ENCODE results near the gene MYO10. TPM values are rescaled to one million over a fixed set of nuclear protein-coding genes. Genes with fewer than 3 reads are reported as not detected.
A peak's percentile ranks its signal among the peaks of the same experiment; 100 is the strongest.

MYO10 gene
- total and polyA plus RNA-seq, 2 donors (not counting 3 experiments of a cell fraction or from before 2014, with no cell fraction given) = 36.0 to 148 TPM

DNA sequence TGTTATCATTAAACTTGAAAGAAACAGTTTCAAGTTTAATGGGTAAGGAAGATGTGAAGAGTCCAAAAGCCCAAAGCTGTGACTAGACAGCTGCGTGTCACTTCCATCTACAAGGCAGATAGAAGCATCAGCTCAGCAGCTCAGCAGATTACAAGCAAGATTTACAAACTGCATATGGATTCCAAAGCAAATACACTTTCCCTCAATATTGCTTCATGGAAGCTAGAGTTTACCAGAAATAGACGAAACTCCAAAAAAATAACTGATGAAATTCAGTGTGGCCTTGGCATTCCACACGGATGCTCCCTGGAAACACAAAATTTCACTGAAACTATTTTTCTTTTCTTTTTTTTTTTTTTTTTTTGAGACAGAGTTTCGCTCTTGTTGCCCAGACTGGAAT, 17.9 kb downstream of the MYO10 start:
- Histone ChIP-seq H3K4me3 (replicated peaks in 1 of 3; ENCODE audit: insufficient read depth in 1 of 3, low read depth in 1 of 3, low read length in 3 of 3) (no peak overlapping the region), H3K79me2 (ENCODE audit: control insufficient read depth, insufficient read depth, low read length) (peaks cover 92% of the 10 kb centered on the region), H3K9me3 (replicated peaks; ENCODE audit: control insufficient read depth, insufficient read depth, low read length) (no peaks in the 10 kb centered on the region), H3K9me1 (replicated peaks; ENCODE audit: control insufficient read depth, extremely low read depth, insufficient read depth, low read length) (no peaks in the 10 kb centered on the region), H3K36me3 (ENCODE audit: control insufficient read depth in 2 of 2, extremely low read depth in 1 of 2, insufficient read depth in 2 of 2, low read length in 2 of 2) (peaks cover 0 to 2% of the 10 kb centered on the region in 2 experiments), H4K20me1 (replicated peaks; ENCODE audit: control insufficient read depth, extremely low read depth, insufficient read depth, low read length) (peaks cover 16% of the 10 kb centered on the region), H2AFZ (ENCODE audit: low read depth, low read length) (no peak overlapping the region), H3K4me1 (ENCODE audit: control insufficient read depth, extremely low read depth, insufficient read depth, low read length) (peaks cover 51% of the 10 kb centered on the region), H3K4me2 (ENCODE audit: insufficient read depth, low read length) (no peak overlapping the region), H3K27me3 (ENCODE audit: control insufficient read depth in 2 of 2, insufficient read depth in 2 of 2, low read length in 2 of 2) (no peaks in the 10 kb centered on the region), H3K27ac (ENCODE audit: insufficient read depth, low read depth, low read length) (no peak overlapping the region), H3K9ac (replicated peaks; ENCODE audit: extremely low read depth, insufficient read depth, low read length) (no peak overlapping the region)
- no peak for FAIRE-seq
- TF ChIP-seq JUN (IDR thresholded peaks at IDR 0.05; ENCODE audit: borderline replicate concordance, insufficient read depth, insufficient read length, low read depth) = no peak
- no peak for TF ChIP-seq POLR2A (IDR thresholded peaks at IDR 0.05; ENCODE audit: low read depth, low read length)
- no peak for TF ChIP-seq GATA2 (IDR thresholded peaks at IDR 0.05; ENCODE audit: insufficient read depth, insufficient read length, low read depth, low read length)
- TF ChIP-seq POLR2AphosphoS5 (IDR thresholded peaks at IDR 0.05; ENCODE audit: insufficient read depth, low read depth, low read length) = no peak
- no peak for TF ChIP-seq MYC (IDR thresholded peaks at IDR 0.05; ENCODE audit: low read depth, low read length)
- no peak for DNase-seq (ENCODE audit: low read depth, low spot score)
- intact Hi-C loops (cut with micrococcal nuclease) = loop anchor here (5.0 kb wide), 2 partner anchors 126 to 269 kb away; no protein-coding TSS in a partner anchor
- no TSS peak for BruUV-seq (replicated peaks)
- dilution Hi-C loops (cut with MboI; ENCODE audit: extremely low pct_ligation_motif_present, low sequenced_read_pairs) = loop anchor here (25.0 kb wide), 1 partner anchor 269 kb away; no protein-coding TSS in a partner anchor
- ChIA-PET CTCF (interaction anchor here (0.8 to 1.6 kb wide), 5 partner anchors 9 to 272 kb away, joined by 3 to 14 read pairs (median 4); no protein-coding TSS in a partner anchor), POLR2A (no interaction called here)

- H3K9me1 ChIP-seq (replicated peaks; ENCODE audit: control insufficient read depth, extremely low read depth, insufficient read depth, low read length) = no peaks in the 10 kb centered on the region
- ChIA-PET POLR2A (no interaction called here), CTCF (interaction anchor here (0.5 to 2.6 kb wide), 8 partner anchors 12 to 274 kb away, joined by 3 to 16 read pairs (median 3); no protein-coding TSS in a partner anchor)
- H3K27ac ChIP-seq (ENCODE audit: insufficient read depth, low read depth, low read length) = peak overlapping the region; percentile 54
- no peak overlapping the region for H3K4me3 ChIP-seq (replicated peaks in 1 of 3; ENCODE audit: insufficient read depth in 1 of 3, low read depth in 1 of 3, low read length in 3 of 3)
- dilution Hi-C loops (cut with MboI; ENCODE audit: extremely low pct_ligation_motif_present, low sequenced_read_pairs) (loop anchor here (25.0 kb wide), 1 partner anchor 271 kb away; no protein-coding TSS in a partner anchor), intact Hi-C loops (cut with micrococcal nuclease) (loop anchor here (1.0 to 5.0 kb wide), 3 partner anchors 18 to 271 kb away; no protein-coding TSS in a partner anchor)
- FAIRE-seq (peak; percentile 97), DNase-seq (ENCODE audit: low read depth, low spot score) (peak; percentile 93)
- H3K9me3 ChIP-seq (replicated peaks; ENCODE audit: control insufficient read depth, insufficient read depth, low read length) = no peaks in the 10 kb centered on the region
- H3K4me1 ChIP-seq (ENCODE audit: control insufficient read depth, extremely low read depth, insufficient read depth, low read length) = peaks cover 57% of the 10 kb centered on the region
- H4K20me1 ChIP-seq (replicated peaks; ENCODE audit: control insufficient read depth, extremely low read depth, insufficient read depth, low read length) = peaks cover 18% of the 10 kb centered on the region
- BruUV-seq (replicated peaks) = no TSS peak
- H3K9ac ChIP-seq (replicated peaks; ENCODE audit: extremely low read depth, insufficient read depth, low read length) = peak overlapping the region; percentile 38
- peaks cover 92% of the 10 kb centered on the region for H3K79me2 ChIP-seq (ENCODE audit: control insufficient read depth, insufficient read depth, low read length)
- H2AFZ ChIP-seq (ENCODE audit: low read depth, low read length) = no peak overlapping the region
- TF ChIP-seq POLR2AphosphoS5 (IDR thresholded peaks at IDR 0.05; ENCODE audit: insufficient read depth, low read depth, low read length) (peak; percentile 58), POLR2A (IDR thresholded peaks at IDR 0.05; ENCODE audit: low read depth, low read length) (no peak), FOS (IDR thresholded peaks at IDR 0.05; ENCODE audit: borderline replicate concordance, insufficient read depth, low read length) (peak; percentile 96), GATA2 (IDR thresholded peaks at IDR 0.05; ENCODE audit: insufficient read depth, insufficient read length, low read depth, low read length) (peak; percentile 43), MYC (IDR thresholded peaks at IDR 0.05; ENCODE audit: low read depth, low read length) (no peak), JUN (IDR thresholded peaks at IDR 0.05; ENCODE audit: borderline replicate concordance, insufficient read depth, insufficient read length, low read depth) (peak; percentile 87)
- TF ChIP-seq, protein P1, sequence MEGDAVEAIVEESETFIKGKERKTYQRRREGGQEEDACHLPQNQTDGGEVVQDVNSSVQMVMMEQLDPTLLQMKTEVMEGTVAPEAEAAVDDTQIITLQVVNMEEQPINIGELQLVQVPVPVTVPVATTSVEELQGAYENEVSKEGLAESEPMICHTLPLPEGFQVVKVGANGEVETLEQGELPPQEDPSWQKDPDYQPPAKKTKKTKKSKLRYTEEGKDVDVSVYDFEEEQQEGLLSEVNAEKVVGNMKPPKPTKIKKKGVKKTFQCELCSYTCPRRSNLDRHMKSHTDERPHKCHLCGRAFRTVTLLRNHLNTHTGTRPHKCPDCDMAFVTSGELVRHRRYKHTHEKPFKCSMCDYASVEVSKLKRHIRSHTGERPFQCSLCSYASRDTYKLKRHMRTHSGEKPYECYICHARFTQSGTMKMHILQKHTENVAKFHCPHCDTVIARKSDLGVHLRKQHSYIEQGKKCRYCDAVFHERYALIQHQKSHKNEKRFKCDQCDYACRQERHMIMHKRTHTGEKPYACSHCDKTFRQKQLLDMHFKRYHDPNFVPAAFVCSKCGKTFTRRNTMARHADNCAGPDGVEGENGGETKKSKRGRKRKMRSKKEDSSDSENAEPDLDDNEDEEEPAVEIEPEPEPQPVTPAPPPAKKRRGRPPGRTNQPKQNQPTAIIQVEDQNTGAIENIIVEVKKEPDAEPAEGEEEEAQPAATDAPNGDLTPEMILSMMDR (IDR thresholded peaks at IDR 0.05; ENCODE audit: extremely low read depth in 1 of 2, insufficient read depth in 1 of 2, low read depth in 1 of 2, low read length in 2 of 2) = no peak
- TF ChIP-seq, protein P2, sequence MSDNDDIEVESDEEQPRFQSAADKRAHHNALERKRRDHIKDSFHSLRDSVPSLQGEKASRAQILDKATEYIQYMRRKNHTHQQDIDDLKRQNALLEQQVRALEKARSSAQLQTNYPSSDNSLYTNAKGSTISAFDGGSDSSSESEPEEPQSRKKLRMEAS (IDR thresholded peaks at IDR 0.05; ENCODE audit: insufficient read depth, insufficient read length) = no peak
- H3K4me2 ChIP-seq (ENCODE audit: insufficient read depth, low read length) = peak overlapping the region; percentile 81
- peaks cover 0 to 2% of the 10 kb centered on the region in 2 experiments for H3K36me3 ChIP-seq (ENCODE audit: control insufficient read depth in 2 of 2, extremely low read depth in 1 of 2, insufficient read depth in 2 of 2, low read length in 2 of 2)
- no peaks in the 10 kb centered on the region for H3K27me3 ChIP-seq (ENCODE audit: control insufficient read depth in 2 of 2, insufficient read depth in 2 of 2, low read length in 2 of 2)
Measured at GRCh38 chr5:16916262-16916878, 19.7 kb downstream of the MYO10 start.
